Tibial nerve (tissue), 4 donors: Measurements from ENCODE around the gene KLHL17. TPM values are rescaled to one million over a fixed set of nuclear protein-coding genes. Genes with fewer than 3 reads are reported as not detected.

Experiments used
- DNase-seq, 2 donors: peaks; one replicate each; pipeline ENCODE4 v3.0.0-alpha.2; 2019; ENCODE audit warnings: low spot score in 2 of 2
- H3K27ac ChIP-seq, 4 donors: fragments of 200-600 bp; sonication (generic) in 3 of 4; one replicate each; pipeline ENCODE4 v1.5.1; 2017 to 2019; ENCODE audit warnings: mild to moderate bottlenecking in 1 of 4
- H3K27me3 ChIP-seq, 2 donors: fragments of 200-600 bp; sonication (generic) in 1 of 2; one replicate each; pipeline versions ENCODE4 v1.5.1 to v1.6.0; 2017 to 2019
- H3K36me3 ChIP-seq, 3 donors: fragments of 200-600 bp; sonication (generic); one replicate each; pipeline ENCODE4 v1.5.1; 2018 to 2019
- H3K4me1 ChIP-seq, 4 donors: fragments of 200-600 bp; sonication (generic) in 3 of 4; one replicate each; pipeline ENCODE4 v1.5.1; 2017 to 2019
- H3K4me3 ChIP-seq, 4 donors: fragments of 200-600 bp; sonication (generic) in 3 of 4; one replicate each; pipeline ENCODE4 v1.5.1; 2017 to 2019; ENCODE audit warnings: mild to moderate bottlenecking in 1 of 4, moderate library complexity in 1 of 4
- H3K9me3 ChIP-seq, 4 donors: fragments of 200-600 bp; sonication (generic) in 3 of 4; one replicate each; pipeline ENCODE4 v1.5.1; 2017 to 2019
- CTCF ChIP-seq, 5 experiments: fragments of 200-600 bp in 3 of 5; fragments of 450-650 bp in 2 of 5; sonication (generic) in 3 of 5; IDR thresholded peaks; one replicate each; pipeline ENCODE4 v1.5.1; 2016 to 2019; ENCODE audit warnings: antibody characterized with exemption in 5 of 5, mild to moderate bottlenecking in 3 of 5, moderate library complexity in 2 of 5
- EP300 ChIP-seq, 2 donors: sonication (generic); formaldehyde crosslinking; IDR thresholded peaks; one replicate each; pipeline ENCODE4 v1.6.1; 2017; ENCODE audit warnings: antibody characterized with exemption in 2 of 2, mild to moderate bottlenecking in 1 of 2
- POLR2A ChIP-seq, 2 donors: fragments of 450-650 bp; IDR thresholded peaks; one replicate each; pipeline ENCODE4 v1.6.1; 2017; ENCODE audit warnings: antibody characterized with exemption in 2 of 2, mild to moderate bottlenecking in 2 of 2, moderate library complexity in 2 of 2
- WGBS, 2 donors: methylation state at CpG; one replicate each; pipeline ENCODE4 v1.1.5; 2018; 5-methylcytosine and 5-hydroxymethylcytosine counted together
- total RNA-seq, 4 donors: library from RNA; depleted of rRNA; stranded (reverse); fragments of >200 nt; gene quantifications; one replicate each; pipeline ENCODE4 v1.1.0, GENCODE V29; 2016

The KLHL17 gene
- total RNA-seq, 4 donors from 2014 or later = 4.2 to 19.2 (median 11.9) TPM

- no peak for DNase-seq
- H3K9me3 ChIP-seq = no peaks in the 10 kb centered on the region
- peaks cover 0 to 77% of the 10 kb centered on the region in 2 donors for H3K27me3 ChIP-seq
- TF ChIP-seq POLR2A (IDR thresholded peaks at IDR 0.05) = no peak
- no peak for TF ChIP-seq EP300 (IDR thresholded peaks at IDR 0.05)
- no peak for TF ChIP-seq CTCF (IDR thresholded peaks at IDR 0.05)
- no peak overlapping the region for H3K4me3 ChIP-seq
- H3K27ac ChIP-seq = no peak overlapping the region
- 60 to 69% methylated on average over 9 to 16 of the region's 16 CpGs for WGBS, 2 donors
- no peaks in the 10 kb centered on the region for H3K36me3 ChIP-seq
- peaks cover 0 to 29% (median 3%) of the 10 kb centered on the region in 4 donors for H3K4me1 ChIP-seq
Observed at GRCh38 chr1:913491-914130, 46.8 kb upstream of the KLHL17 start.

DNA sequence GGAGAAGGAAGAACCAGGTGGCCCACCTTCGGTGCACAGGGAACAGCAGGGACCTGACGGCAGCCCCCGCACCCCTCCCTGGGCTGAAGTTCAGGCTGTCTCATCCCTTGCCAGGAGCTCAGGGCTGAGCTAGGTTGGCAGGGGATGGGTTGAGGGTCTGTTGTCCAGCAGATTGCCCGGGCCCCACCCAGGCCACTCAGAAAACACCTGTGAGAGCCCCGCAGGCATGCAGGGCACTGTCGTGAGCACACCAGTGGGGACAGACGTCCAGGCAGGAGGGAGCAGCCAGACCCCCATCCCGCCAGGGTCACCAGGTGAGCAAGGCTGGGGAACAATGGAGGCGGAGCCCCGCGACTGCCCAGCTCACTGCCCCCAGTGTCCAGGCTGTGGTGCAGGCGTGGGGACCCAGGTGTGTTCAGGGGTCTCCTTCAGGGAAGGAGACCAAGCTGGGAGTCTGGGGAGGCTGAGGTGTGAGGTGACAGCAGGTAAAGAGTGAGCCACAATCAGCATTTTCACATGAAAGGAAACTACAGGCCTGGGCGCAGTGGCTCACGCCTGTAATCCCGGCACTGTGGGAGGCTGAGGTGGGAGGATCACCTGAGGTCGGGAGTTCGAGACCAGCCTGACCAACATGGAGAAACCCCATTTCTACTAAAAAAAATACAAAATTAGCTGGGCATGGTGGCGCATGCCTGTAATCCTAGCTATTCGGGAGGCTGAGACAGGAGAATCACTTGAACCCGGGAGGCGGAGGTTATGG is 46.1 kb upstream of the KLHL17 start:
- 81 to 83% methylated on average over 17 to 18 of the region's 21 CpGs for WGBS, 2 donors
- TF ChIP-seq POLR2A (IDR thresholded peaks at IDR 0.05) (no peak), EP300 (IDR thresholded peaks at IDR 0.05) (no peak), CTCF (IDR thresholded peaks at IDR 0.05) (no peak)

GRCh38 chr1:914891-915280 is 45.5 kb upstream of the KLHL17 start:
- TF ChIP-seq CTCF (IDR thresholded peaks at IDR 0.05) (no peak), POLR2A (IDR thresholded peaks at IDR 0.05) (no peak), EP300 (IDR thresholded peaks at IDR 0.05) (no peak)
- H3K27me3 ChIP-seq = peaks cover 0 to 89% of the 10 kb centered on the region in 2 donors
- no peak overlapping the region for H3K4me3 ChIP-seq
- H3K4me1 ChIP-seq = peaks cover 0 to 26% (median 3%) of the 10 kb centered on the region in 4 donors
- no peaks in the 10 kb centered on the region for H3K36me3 ChIP-seq
- H3K9me3 ChIP-seq = no peaks in the 10 kb centered on the region
- WGBS, 2 donors = 72 to 80% methylated on average over 6 of the region's 6 CpGs
- H3K27ac ChIP-seq = no peak overlapping the region
- no peak for DNase-seq

More for the DNA sequence above, 46.1 kb upstream of the KLHL17 start:
- H3K27ac ChIP-seq = no peak overlapping the region
- peaks cover 0 to 84% of the 10 kb centered on the region in 2 donors for H3K27me3 ChIP-seq
- H3K4me3 ChIP-seq = no peak overlapping the region
- H3K4me1 ChIP-seq = peaks cover 0 to 29% (median 3%) of the 10 kb centered on the region in 4 donors
- no peak for DNase-seq
- no peaks in the 10 kb centered on the region for H3K36me3 ChIP-seq
- H3K9me3 ChIP-seq = no peaks in the 10 kb centered on the region

DNA sequence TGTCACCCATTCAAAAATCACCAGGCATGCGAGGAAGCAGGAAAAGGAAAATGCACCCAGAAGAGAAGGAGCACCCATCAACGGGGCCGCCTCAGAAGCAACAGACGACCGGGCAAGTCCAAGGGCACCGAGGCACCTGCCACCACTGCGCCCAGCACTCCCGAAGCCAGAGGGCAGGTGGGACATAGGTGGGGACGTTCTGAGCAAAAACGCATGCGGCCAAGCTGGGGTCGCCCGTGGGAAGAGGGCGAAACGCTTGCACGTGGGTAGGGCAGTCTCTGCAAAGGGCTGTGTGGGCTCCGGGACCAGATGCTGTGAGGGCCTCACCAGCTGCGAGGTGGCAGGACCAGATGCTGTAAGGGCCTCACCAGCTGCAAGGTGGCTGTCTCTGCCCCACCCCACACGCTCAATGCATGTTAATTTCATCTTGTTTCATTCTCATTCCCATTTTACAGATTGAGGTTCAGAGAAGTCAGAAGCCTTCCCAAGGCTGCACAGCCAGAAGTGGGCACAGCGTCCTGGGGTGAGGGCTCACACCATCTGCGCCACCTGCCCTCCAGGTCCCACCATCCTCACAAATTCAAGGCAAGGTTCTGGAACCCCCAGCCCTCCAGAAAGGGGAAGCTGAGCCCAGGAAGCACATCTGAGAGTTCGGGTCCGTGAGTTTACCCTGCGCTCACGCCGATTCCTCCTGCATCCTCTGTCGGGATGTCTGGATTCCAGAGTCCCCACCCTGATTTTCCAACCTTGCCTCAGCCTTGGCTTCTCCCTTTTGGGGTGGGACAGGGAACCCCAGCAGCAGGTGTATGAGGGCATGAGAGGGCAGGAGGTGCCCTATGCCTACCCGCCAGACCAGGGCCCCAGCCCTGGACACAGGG is 44.9 kb upstream of the KLHL17 start:
- peaks cover 0 to 91% of the 10 kb centered on the region in 2 donors for H3K27me3 ChIP-seq
- 76 to 79% methylated on average over 27 to 28 of the region's 28 CpGs for WGBS, 2 donors

More for the DNA sequence above, 44.9 kb upstream of the KLHL17 start:
- Histone ChIP-seq H3K4me1 (peaks cover 0 to 26% (median 7%) of the 10 kb centered on the region in 4 donors), H3K36me3 (no peaks in the 10 kb centered on the region), H3K27ac (no peak overlapping the region), H3K9me3 (no peaks in the 10 kb centered on the region), H3K4me3 (no peak overlapping the region)
- TF ChIP-seq EP300 (IDR thresholded peaks at IDR 0.05) (no peak), CTCF (IDR thresholded peaks at IDR 0.05) (no peak), POLR2A (IDR thresholded peaks at IDR 0.05) (no peak)
- DNase-seq = no peak
